Nephron (organoid): ENCODE results near the gene FAM193B.
A peak's percentile ranks its signal among the peaks of the same experiment; 100 is the strongest.

ENCODE experiments used
- H3K27ac Mint-ChIP-seq, 3 experiments: 2 replicates each; pipeline ENCODE4 v1.8.0; 2020; ENCODE audit warnings: mixed read lengths in 3 of 3, mild to moderate bottlenecking in 2 of 3, moderate library complexity in 1 of 3
- H3K27me3 Mint-ChIP-seq: 2 replicates; pipeline ENCODE4 v1.8.0; 2021; ENCODE audit warnings: low read depth, mild to moderate bottlenecking, moderate library complexity, mixed read lengths
- H3K36me3 Mint-ChIP-seq: 2 replicates; pipeline ENCODE4 v1.8.0; 2020; ENCODE audit warnings: low read depth, mixed read lengths
- H3K4me1 Mint-ChIP-seq: 2 replicates; pipeline ENCODE4 v1.8.0; 2020; ENCODE audit warnings: mixed read lengths
- H3K4me3 Mint-ChIP-seq, 3 experiments: 2 replicates each; pipeline ENCODE4 v1.8.0; 2020; ENCODE audit warnings: mild to moderate bottlenecking in 3 of 3, mixed read lengths in 3 of 3, moderate library complexity in 2 of 3
- H3K9me3 Mint-ChIP-seq: 2 replicates; pipeline ENCODE4 v1.8.0; 2020; ENCODE audit warnings: mixed read lengths
- TF ChIP-seq, protein P1 (sequence below), 3 experiments: fragments of 200-600 bp; sonication (generic); IDR thresholded peaks; one replicate each; pipeline ENCODE4 v1.5.0; 2021; ENCODE audit warnings: antibody characterized with exemption in 3 of 3; ENCODE audit not compliant: unreplicated experiment in 3 of 3

The FAM193B gene

DNA sequence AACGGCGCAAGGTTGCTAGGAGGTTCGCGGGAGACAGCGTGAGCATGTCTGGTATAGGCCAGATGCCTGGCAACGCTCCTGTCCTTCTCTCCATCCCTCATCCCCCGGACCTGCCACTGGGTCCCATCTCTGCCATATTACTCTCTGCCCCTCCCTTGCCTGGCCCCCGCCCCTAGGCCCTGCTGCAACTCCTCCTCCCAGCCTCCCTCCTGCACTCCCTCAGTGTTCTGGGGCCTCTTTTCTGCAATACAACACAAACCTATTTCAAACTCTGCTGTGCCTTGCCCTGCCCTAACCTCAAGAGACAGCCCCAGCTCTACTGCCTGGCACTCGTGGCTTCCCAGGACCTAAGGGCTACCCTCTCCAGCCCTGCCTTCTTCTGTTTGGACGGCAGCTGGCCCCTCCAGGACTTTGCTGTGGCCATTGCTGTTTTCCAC is 72.0 kb downstream of the FAM193B start:
- Mint-ChIP-seq H3K4me3 (no peak overlapping the region), H3K36me3 (peaks cover 45% of the 10 kb centered on the region), H3K27ac (peak overlapping the region in 2 of 3 experiments; percentile 51 to 80), H3K9me3 (no peaks in the 10 kb centered on the region), H3K27me3 (peaks cover 3% of the 10 kb centered on the region), H3K4me1 (peaks cover 50% of the 10 kb centered on the region)
- TF ChIP-seq, protein P1, sequence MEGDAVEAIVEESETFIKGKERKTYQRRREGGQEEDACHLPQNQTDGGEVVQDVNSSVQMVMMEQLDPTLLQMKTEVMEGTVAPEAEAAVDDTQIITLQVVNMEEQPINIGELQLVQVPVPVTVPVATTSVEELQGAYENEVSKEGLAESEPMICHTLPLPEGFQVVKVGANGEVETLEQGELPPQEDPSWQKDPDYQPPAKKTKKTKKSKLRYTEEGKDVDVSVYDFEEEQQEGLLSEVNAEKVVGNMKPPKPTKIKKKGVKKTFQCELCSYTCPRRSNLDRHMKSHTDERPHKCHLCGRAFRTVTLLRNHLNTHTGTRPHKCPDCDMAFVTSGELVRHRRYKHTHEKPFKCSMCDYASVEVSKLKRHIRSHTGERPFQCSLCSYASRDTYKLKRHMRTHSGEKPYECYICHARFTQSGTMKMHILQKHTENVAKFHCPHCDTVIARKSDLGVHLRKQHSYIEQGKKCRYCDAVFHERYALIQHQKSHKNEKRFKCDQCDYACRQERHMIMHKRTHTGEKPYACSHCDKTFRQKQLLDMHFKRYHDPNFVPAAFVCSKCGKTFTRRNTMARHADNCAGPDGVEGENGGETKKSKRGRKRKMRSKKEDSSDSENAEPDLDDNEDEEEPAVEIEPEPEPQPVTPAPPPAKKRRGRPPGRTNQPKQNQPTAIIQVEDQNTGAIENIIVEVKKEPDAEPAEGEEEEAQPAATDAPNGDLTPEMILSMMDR (IDR thresholded peaks at IDR 0.05; ENCODE audit: unreplicated experiment in 3 of 3), result no peak

DNA sequence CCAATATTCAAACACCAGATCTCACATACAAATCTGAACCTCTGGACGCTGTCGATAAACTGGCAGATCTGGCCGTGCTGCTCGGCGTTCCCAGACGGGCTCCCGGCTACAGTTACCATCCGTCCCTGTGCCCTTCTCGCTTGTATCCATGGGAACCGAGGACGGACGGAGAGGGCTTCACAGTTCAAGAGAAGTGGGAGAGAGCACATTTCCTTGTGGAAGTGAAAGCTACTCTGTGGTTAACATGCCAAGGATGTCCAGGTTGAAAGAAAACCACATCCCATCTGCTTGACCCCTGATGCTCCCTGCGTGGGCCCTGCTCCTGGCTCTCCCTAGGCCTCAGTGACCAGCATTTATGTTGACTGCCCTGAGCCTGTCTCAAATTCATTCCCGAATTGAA is 74.6 kb downstream of the FAM193B start:
- Mint-ChIP-seq H3K4me1 (peaks cover 52% of the 10 kb centered on the region), H3K27ac (peak overlapping the region; percentile 78 to 98 (median 90)), H3K27me3 (peaks cover 3% of the 10 kb centered on the region), H3K36me3 (peaks cover 26% of the 10 kb centered on the region), H3K4me3 (peak overlapping the region in 1 of 3 experiments; percentile 65), H3K9me3 (no peaks in the 10 kb centered on the region)
- TF ChIP-seq, protein P1 (IDR thresholded peaks at IDR 0.05; ENCODE audit: unreplicated experiment in 3 of 3), result no peak

DNA sequence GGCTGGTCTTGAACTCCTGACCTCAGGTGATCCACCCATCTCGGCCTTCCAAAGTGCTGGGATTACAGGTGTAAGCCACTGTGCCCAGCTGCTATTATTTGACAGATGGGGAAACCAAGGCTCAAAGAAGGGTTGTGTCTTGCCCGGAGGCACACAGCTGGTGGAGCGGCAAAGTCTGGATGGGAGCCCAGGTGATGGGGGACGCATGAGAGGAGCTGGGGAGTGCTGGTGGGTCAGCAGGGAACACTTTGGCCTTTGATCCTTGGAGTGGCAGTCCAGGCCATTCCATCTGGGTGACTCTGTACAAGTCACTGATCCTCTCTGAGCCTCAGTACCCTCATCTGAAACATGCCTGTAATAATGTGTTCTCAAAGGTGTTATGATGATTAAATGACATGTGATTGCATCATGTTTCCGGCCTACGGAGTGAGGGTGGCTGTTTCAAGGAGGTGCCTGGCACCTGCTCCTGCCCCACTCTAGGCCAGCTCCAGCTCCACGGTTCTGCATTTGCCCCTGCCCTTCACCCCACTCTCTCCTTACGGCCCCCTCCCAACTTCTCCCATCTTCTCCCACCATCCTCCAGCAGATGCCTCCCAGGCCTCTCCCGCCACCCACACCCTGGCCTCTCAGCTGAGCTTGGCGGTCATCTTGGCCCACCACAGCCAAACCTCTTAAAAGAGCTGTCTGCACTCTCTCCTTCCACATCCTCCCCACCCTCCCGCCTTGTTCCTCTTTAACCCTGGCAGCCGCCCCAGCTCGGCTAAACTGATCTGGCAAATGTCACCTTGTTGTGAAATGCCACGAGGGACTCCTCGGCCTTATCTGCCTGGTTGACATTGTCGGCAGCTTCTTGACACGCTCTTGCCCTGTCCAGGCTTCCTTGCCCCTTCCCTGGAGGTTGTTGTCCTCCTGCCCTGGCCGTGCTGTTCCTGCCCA is 75.4 kb downstream of the FAM193B start:
- H3K4me1 Mint-ChIP-seq, result peaks cover 52% of the 10 kb centered on the region
- H3K27ac Mint-ChIP-seq, result peak overlapping the region; percentile 78 to 98 (median 90)
- H3K36me3 Mint-ChIP-seq, result peaks cover 18% of the 10 kb centered on the region
- TF ChIP-seq, protein P1 (IDR thresholded peaks at IDR 0.05; ENCODE audit: unreplicated experiment in 3 of 3), result no peak
- H3K27me3 Mint-ChIP-seq, result peaks cover 3% of the 10 kb centered on the region
- peak overlapping the region in 2 of 3 experiments; percentile 16 to 65 for H3K4me3 Mint-ChIP-seq
- H3K9me3 Mint-ChIP-seq, result no peaks in the 10 kb centered on the region

GRCh38 chr5:177477701-177478477 is 76.5 kb downstream of the FAM193B start:
- H3K4me3 Mint-ChIP-seq, result peak overlapping the region; percentile 32 to 58 (median 47)
- H3K27ac Mint-ChIP-seq, result peak overlapping the region; percentile 44 to 98 (median 90)
- TF ChIP-seq, protein P1 (IDR thresholded peaks at IDR 0.05; ENCODE audit: unreplicated experiment in 3 of 3), result no peak
- H3K36me3 Mint-ChIP-seq, result peaks cover 10% of the 10 kb centered on the region
- H3K4me1 Mint-ChIP-seq, result peaks cover 50% of the 10 kb centered on the region
- H3K27me3 Mint-ChIP-seq, result peaks cover 3% of the 10 kb centered on the region
- H3K9me3 Mint-ChIP-seq, result no peaks in the 10 kb centered on the region

GRCh38 chr5:177476531-177477233 is 77.7 kb downstream of the FAM193B start:
- Mint-ChIP-seq H3K9me3 (no peaks in the 10 kb centered on the region), H3K4me1 (peaks cover 51% of the 10 kb centered on the region), H3K27ac (peak overlapping the region; percentile 12 to 75 (median 72)), H3K36me3 (peaks cover 5% of the 10 kb centered on the region), H3K27me3 (peaks cover 3% of the 10 kb centered on the region), H3K4me3 (peak overlapping the region; percentile 20 to 78 (median 55))
- TF ChIP-seq, protein P1 (IDR thresholded peaks at IDR 0.05; ENCODE audit: unreplicated experiment in 3 of 3), result no peak
